Measurements from ENCODE around the gene XYLT1. TPM values are rescaled to one million over a fixed set of nuclear protein-coding genes. Genes with fewer than 3 reads are reported as not detected.

XYLT1 gene
- polyA plus RNA-seq, 1 donor from 2014 or later = 3.3 TPM

- no peaks in the 10 kb centered on the region for H3F3A ChIP-seq (ENCODE audit: insufficient read depth, low read length, poor library complexity, severe bottlenecking)
- H3K27me3 ChIP-seq (ENCODE audit: insufficient read depth, low read depth, low read length) = no peaks in the 10 kb centered on the region
- H3K4me3 ChIP-seq (ENCODE audit: low read length) = no peak overlapping the region
- no peaks in the 10 kb centered on the region for H4K20me1 ChIP-seq (ENCODE audit: insufficient read depth)
- no peak overlapping the region for H2AFZ ChIP-seq (ENCODE audit: low read depth, low read length)
- no peaks in the 10 kb centered on the region for H3K9me3 ChIP-seq (ENCODE audit: low read length)
- H3K9ac ChIP-seq (ENCODE audit: low read length) = no peak overlapping the region
- no peak overlapping the region for H3K27ac ChIP-seq (ENCODE audit: low read length)
- no peak overlapping the region for H3K4me2 ChIP-seq (ENCODE audit: low read length)
- H3K79me2 ChIP-seq (replicated peaks; ENCODE audit: insufficient read depth, low read length) = no peaks in the 10 kb centered on the region
- no peaks in the 10 kb centered on the region for H3K36me3 ChIP-seq (ENCODE audit: insufficient read depth, low read length)
- no peak for TF ChIP-seq MXI1 (conservative IDR thresholded peaks at IDR 0.05; ENCODE audit: poor library complexity, severe bottlenecking)
- TF ChIP-seq RAD21 (conservative IDR thresholded peaks at IDR 0.05) = no peak
- no peak for TF ChIP-seq TAF1 (IDR thresholded peaks at IDR 0.05; ENCODE audit: low read depth)
- TF ChIP-seq SMC3 (conservative IDR thresholded peaks at IDR 0.05; ENCODE audit: poor library complexity) = no peak
- no peak for TF ChIP-seq EP300 (conservative IDR thresholded peaks at IDR 0.05; ENCODE audit: poor library complexity, severe bottlenecking)
- TF ChIP-seq EZH2 (IDR thresholded peaks at IDR 0.05; ENCODE audit: borderline replicate concordance, insufficient read depth, low read length, poor library complexity, severe bottlenecking) = no peak
- TF ChIP-seq CTCF (IDR thresholded peaks at IDR 0.05; ENCODE audit: poor library complexity, severe bottlenecking) = no peak
- TF ChIP-seq POLR2AphosphoS5 (IDR thresholded peaks at IDR 0.05) = no peak
- no peak for TF ChIP-seq REST (IDR thresholded peaks at IDR 0.05; ENCODE audit: borderline replicate concordance)
- H3K9me2 ChIP-seq (ENCODE audit: insufficient read depth, low read length) = no peaks in the 10 kb centered on the region
Measured at GRCh38 chr16:17067882-17068281, 402.9 kb downstream of the XYLT1 start.

- Histone ChIP-seq H3K4me2 (ENCODE audit: low read length) (peak overlapping the region; percentile 19), H3K79me2 (replicated peaks; ENCODE audit: insufficient read depth, low read length) (no peaks in the 10 kb centered on the region), H3F3A (ENCODE audit: insufficient read depth, low read length, poor library complexity, severe bottlenecking) (no peaks in the 10 kb centered on the region), H3K9me2 (ENCODE audit: insufficient read depth, low read length) (no peaks in the 10 kb centered on the region), H4K20me1 (ENCODE audit: insufficient read depth) (no peaks in the 10 kb centered on the region), H3K27me3 (ENCODE audit: insufficient read depth, low read depth, low read length) (no peaks in the 10 kb centered on the region), H3K27ac (ENCODE audit: low read length) (peak overlapping the region; percentile 44), H3K36me3 (ENCODE audit: insufficient read depth, low read length) (no peaks in the 10 kb centered on the region), H3K9ac (ENCODE audit: low read length) (no peak overlapping the region), H3K4me3 (ENCODE audit: low read length) (no peak overlapping the region), H2AFZ (ENCODE audit: low read depth, low read length) (peak overlapping the region; percentile 13), H3K9me3 (ENCODE audit: low read length) (no peaks in the 10 kb centered on the region)
- TF ChIP-seq CTCF (IDR thresholded peaks at IDR 0.05; ENCODE audit: poor library complexity, severe bottlenecking) (no peak), MXI1 (conservative IDR thresholded peaks at IDR 0.05; ENCODE audit: poor library complexity, severe bottlenecking) (no peak), SMC3 (conservative IDR thresholded peaks at IDR 0.05; ENCODE audit: poor library complexity) (no peak), EZH2 (IDR thresholded peaks at IDR 0.05; ENCODE audit: borderline replicate concordance, insufficient read depth, low read length, poor library complexity, severe bottlenecking) (no peak), REST (IDR thresholded peaks at IDR 0.05; ENCODE audit: borderline replicate concordance) (no peak), RAD21 (conservative IDR thresholded peaks at IDR 0.05) (no peak), EP300 (conservative IDR thresholded peaks at IDR 0.05; ENCODE audit: poor library complexity, severe bottlenecking) (peak; percentile 63), POLR2AphosphoS5 (IDR thresholded peaks at IDR 0.05) (peak; percentile 32)
Measured at GRCh38 chr16:17063201-17064139, 407.3 kb downstream of the XYLT1 start.
